ENCODE results near the gene PDRG1.

PDRG1 gene

DNA sequence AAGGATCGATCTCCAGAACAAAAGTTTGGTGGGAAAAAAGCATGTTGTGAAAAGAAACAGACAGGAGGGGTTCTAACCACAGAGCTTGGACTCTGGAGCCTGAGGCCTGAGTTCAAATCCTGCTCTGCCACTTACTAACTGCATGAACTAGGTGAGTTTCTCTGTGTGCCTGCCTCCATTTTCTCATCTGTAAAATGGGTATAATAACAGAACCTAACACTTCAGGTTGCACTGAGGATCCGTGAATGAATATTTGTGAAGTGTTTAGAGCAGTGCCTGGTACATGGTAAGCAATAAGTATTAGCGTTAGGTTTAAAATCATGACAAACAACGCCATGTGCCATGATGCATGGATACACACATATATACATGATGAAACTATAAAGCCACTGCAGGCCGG lies 44.8 kb downstream of the PDRG1 start:
- no peak for DNase-seq (ENCODE audit: low spot score)

DNA sequence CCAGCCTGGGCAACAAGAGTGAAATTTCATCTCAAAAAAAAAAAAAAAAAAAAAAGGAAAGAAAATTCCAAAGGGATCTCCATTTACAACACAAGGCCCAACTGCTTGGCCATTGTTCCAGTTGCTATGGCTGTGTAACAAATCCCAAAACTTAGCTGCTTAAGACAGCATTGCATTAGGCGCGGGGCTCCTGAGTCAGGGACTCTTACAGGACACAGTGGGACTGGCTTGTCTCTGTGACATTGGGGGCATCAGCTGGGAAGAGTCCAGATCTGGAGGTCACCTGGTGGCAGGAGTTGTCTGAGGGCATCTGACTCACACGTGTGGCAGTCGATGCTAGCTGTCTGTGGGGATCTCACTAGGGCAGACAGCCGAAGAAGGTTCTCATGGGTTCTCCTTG lies 45.8 kb downstream of the PDRG1 start:
- DNase-seq (ENCODE audit: low spot score): no peak

DNA sequence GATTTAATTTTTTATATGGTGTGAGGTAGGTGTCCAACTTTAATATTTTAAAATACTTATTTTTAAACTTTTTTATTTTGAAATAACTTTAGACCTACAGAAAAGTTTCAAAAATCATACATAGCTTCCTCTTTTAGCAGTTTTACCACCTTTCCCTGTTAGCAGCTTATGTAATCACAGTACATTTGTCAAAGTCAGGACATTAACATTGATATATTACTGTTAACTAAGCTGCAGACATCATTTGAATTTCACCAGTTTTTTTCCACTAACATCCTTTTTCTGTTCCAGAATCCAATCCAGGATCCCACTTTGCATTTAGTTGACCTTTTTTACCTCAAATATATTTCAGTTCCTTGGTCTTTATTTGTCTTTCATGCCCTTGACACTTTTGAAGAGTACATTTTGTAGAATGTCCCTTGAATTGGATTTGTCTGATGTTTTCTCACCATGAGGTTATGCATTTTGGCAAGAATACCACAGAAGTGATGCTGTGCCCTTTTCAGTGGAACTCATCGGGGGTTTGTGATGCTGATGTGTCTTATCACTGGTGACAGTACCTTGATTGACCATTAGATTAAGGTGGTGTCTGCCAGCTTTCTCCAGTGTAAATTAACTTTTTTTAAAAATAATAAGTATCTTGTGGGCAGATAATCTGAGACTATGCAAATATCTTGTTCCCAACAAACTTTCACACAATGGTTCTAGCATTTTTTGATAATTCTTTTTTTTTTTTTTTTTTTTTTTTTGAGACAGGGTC lies 48.0 kb downstream of the PDRG1 start:
- DNase-seq (ENCODE audit: low spot score): no peak

DNA sequence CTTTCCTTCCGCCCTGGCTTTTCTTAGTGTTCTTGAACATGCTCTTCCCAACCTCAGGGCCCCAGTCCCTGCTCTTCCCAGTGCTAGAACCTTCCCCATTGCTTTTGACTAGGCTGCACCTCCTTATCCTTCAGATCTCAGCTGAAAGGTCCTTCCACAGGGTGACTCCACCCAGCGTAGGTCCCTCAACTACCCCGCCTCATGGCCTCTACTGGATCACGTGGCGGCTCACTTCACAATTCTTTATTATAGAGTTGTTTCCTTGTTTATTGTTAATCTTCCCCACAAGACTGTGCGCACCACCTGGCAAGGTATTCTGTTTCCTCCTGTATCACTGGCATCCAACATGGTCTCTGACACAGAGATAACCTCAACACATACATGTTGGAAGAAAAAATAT lies 50.2 kb downstream of the PDRG1 start:
- DNase-seq (ENCODE audit: low spot score): no peak

DNA sequence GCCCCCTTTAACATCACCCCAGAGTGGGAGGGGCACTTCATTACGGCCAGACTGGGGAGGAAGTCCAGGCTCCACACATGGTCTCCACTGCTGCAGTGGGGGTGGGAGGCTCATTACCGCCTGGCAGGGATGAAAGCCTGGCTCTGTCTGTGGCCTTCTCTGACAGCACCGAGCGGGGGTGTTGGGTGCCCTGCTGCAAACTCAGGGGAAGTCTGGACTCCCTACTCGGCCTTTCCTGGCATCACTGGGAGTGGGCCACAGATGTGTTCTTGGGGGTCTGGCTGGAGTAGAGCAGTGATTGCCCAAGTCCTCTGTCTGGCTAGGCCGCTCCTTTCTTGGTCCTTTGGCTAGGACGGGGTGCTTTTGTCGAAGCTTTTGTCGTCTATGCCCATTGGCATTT lies 54.3 kb downstream of the PDRG1 start:
- no peak for DNase-seq (ENCODE audit: low spot score)

DNA sequence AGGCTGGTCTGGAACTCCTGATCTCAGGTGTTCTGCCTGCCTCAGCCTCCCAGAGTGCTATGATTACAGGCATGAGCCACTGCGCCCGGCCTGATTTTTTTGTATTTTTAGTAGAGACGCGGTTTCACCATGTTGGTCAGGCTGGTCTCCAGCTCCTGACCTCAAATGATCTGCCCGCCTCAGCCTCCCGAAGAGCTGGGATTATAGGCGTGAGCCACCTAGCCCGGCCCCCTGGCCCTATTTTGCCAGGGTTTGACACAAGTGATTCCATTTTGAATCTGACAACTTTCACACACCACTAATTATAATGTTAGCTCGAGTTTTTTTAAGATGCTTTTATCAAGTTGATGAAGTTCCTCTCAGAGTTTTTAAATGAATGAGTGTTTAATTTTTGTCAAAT lies 55.8 kb downstream of the PDRG1 start:
- DNase-seq (ENCODE audit: low spot score): no peak

DNA sequence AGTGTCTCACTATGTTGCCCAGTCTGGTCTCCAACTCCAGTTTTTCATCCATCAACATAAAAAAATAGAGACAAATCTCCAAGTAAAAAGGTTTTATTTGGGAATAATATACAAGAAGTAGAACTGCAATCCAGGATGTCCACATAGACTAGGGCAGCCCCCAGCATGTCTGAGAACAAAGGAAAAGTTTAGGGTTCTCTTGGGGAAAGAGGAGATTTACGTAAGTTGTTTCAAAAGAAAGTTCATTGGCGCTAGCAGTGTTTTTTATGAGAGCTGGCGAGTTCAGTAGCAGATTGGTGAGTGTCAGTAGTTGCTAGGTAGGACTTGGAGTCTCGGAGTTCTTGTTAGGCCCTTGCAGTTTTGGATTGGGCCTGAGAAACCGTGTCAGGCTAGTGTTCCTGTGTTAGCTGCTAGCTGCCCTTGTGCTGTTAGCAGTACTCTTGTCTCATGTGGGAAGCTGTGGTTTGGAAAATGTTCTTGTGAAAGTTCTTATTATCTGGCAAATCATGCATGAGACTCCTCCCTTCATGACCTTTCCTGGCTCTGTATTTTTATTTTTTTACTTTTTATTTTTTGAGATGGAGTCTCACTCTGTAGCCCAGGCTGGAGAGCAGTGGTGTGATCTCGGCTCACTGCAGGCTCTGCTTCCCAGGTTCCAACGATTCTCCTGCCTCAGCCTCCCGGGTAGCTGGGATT lies 56.7 kb downstream of the PDRG1 start:
- DNase-seq (ENCODE audit: low spot score): peak; percentile 34
